CD4-positive, CD25-positive, alpha-beta regulatory T cell (primary cell): ENCODE results near the gene DACH1. TPM values are rescaled to one million over a fixed set of nuclear protein-coding genes. Genes with fewer than 3 reads are reported as not detected.

Source experiments
- ATAC-seq, 2 donors: fragments of 150-1000 bp; cut with Tn5 transposase; one replicate each; pipeline ENCODE4 v1.10.0; 2021; ENCODE audit warnings: low read depth in 2 of 2, moderate number of reproducible peaks in 2 of 2, moderate library complexity in 1 of 2
- DNase-seq, 3 donors: peaks; one replicate each; pipeline versions ENCODE4 v3.0.0 to v3.0.0-alpha.2; 2012 to 2022; ENCODE audit warnings: mixed read lengths in 1 of 3
- H3K27ac ChIP-seq: one replicate; pipeline ENCODE4 v1.7.0; 2013; ENCODE audit warnings: mild to moderate bottlenecking, low read length; ENCODE audit not compliant: insufficient read depth, poor library complexity, severe bottlenecking
- H3K27me3 ChIP-seq: one replicate; pipeline ENCODE4 v1.7.0; 2013; ENCODE audit warnings: low read length; ENCODE audit not compliant: control insufficient read depth, insufficient read depth
- H3K36me3 ChIP-seq: one replicate; pipeline ENCODE4 v1.7.0; 2013; ENCODE audit warnings: mild to moderate bottlenecking, low read length, moderate library complexity; ENCODE audit not compliant: control insufficient read depth, insufficient read depth
- H3K4me1 ChIP-seq: 2 replicates; pipeline ENCODE4 v1.7.0; 2013; ENCODE audit warnings: mild to moderate bottlenecking, low read length; ENCODE audit not compliant: insufficient read depth, control insufficient read depth, poor library complexity, severe bottlenecking
- H3K4me3 ChIP-seq: one replicate; pipeline ENCODE4 v1.7.0; 2013; ENCODE audit warnings: low read depth, mild to moderate bottlenecking, low read length, moderate library complexity
- H3K9me3 ChIP-seq, 2 experiments: 1 replicate in 1 of 2; 2 replicates in 1 of 2; pipeline ENCODE4 v1.7.0; 2013; ENCODE audit warnings: low read length in 2 of 2, mild to moderate bottlenecking in 1 of 2, moderate library complexity in 1 of 2; ENCODE audit not compliant: control insufficient read depth in 2 of 2
- H3K27ac Mint-ChIP-seq, 3 donors: one replicate each; pipeline ENCODE4 v1.8.0; 2020 to 2022; ENCODE audit warnings: mild to moderate bottlenecking in 3 of 3, mixed read lengths in 3 of 3, moderate library complexity in 2 of 3
- H3K27me3 Mint-ChIP-seq: one replicate; pipeline ENCODE4 v1.8.0; 2022; ENCODE audit warnings: mild to moderate bottlenecking, mixed read lengths
- H3K36me3 Mint-ChIP-seq: one replicate; pipeline ENCODE4 v1.8.0; 2020; ENCODE audit warnings: mixed read lengths
- H3K4me1 Mint-ChIP-seq, 4 donors: one replicate each; pipeline ENCODE4 v1.8.0; 2020 to 2022; ENCODE audit warnings: mixed read lengths in 4 of 4, mild to moderate bottlenecking in 1 of 4
- H3K4me3 Mint-ChIP-seq, 4 donors: one replicate each; pipeline ENCODE4 v1.8.0; 2020 to 2022; ENCODE audit warnings: mild to moderate bottlenecking in 4 of 4, mixed read lengths in 4 of 4, moderate library complexity in 3 of 4
- H3K9me3 Mint-ChIP-seq, 7 donors: one replicate each; pipeline ENCODE4 v1.8.0; 2020 to 2022; ENCODE audit warnings: mixed read lengths in 7 of 7, mild to moderate bottlenecking in 3 of 7, moderate library complexity in 2 of 7
- polyA plus RNA-seq, 4 donors: library from polyadenylated mRNA; unstranded; fragments of 300-500 nt; fragmentation: Illumina TruSeq; gene quantifications; one replicate each; pipeline ENCODE4 v1.2.3, GENCODE V29; 2021
- total RNA-seq: library from RNA; stranded (reverse); gene quantifications from one replicate; pipeline ENCODE4 v1.2.3, GENCODE V29; 2022

Gene DACH1
- total and polyA plus RNA-seq, 5 donors from 2014 or later, result 0.47 TPM; not detected in 4

DNA sequence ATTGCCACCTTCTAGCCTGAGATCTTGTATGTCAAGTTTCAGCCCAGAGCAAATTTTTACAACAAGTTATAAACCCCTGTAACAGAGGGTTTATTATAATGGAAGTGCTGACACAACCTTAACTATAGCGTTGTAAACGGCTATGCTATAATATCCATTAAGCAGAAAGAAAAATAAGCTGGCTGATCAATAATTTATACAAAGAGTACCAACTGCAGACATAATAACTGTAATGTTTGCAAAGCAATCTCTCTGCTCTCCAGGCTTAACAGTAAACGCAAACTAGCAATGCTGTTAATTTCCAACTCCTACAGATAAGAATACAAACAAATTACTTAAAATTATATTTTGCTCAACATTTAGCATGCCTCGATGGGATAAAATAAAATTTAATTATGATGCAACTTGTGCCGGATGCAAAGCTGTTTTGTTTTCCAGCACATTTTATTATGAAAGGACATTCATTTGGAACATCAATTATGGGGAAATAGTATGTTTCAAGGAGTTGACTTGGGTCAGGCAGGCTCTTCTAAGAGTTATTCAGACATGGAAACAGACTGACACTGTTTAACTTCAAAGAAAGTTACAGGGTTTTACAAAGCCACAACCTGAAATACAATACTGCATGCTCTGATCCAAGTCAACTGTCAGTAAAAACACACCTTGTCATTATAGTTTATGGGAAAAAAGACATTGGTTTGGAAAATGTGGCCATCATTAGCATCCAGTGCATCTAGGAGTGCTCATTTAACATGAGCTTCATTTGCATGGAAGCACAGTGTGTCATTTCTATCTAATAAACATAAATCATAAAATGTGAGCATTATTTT is 6.6 kb upstream of the DACH1 start:
- Histone ChIP-seq H3K36me3 (no peaks in the 10 kb centered on the region), H3K9me3 (no peaks in the 10 kb centered on the region), H3K27me3 (no peaks in the 10 kb centered on the region), H3K4me3 (no peak overlapping the region), H3K27ac (no peak overlapping the region), H3K4me1 (no peaks in the 10 kb centered on the region)
- peaks cover 13% of the 10 kb centered on the region for H3K27me3 Mint-ChIP-seq
- H3K27ac Mint-ChIP-seq, result no peak overlapping the region
- no peak overlapping the region for H3K4me3 Mint-ChIP-seq
- DNase-seq (no peak), ATAC-seq (no peak)
- H3K4me1 Mint-ChIP-seq, result no peaks in the 10 kb centered on the region
- peaks cover 0 to 4% (median 3%) of the 10 kb centered on the region in 7 donors for H3K9me3 Mint-ChIP-seq
- H3K36me3 Mint-ChIP-seq, result no peaks in the 10 kb centered on the region

DNA sequence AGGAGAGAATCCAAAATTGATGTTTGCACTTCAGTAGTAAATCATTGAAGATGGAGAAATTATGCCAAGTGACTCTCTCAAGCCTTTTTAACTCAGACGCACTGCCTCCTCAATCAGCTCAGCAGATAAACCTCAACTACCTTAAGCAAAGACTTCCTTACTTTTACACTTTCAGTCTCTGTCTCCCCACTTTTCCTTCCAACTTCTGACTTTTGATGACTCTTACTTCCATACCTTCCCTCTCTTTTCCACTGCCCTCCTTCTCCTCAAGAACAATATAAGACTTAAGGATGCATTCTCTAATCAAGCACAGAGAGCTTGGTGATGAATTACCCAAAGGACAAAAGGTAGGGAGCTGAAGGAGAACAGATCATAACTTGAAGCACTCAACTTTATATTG is 4.8 kb upstream of the DACH1 start:
- no peaks in the 10 kb centered on the region for H3K9me3 ChIP-seq
- H3K27me3 Mint-ChIP-seq, result peaks cover 29% of the 10 kb centered on the region
- DNase-seq (no peak), ATAC-seq (no peak)
- H3K36me3 Mint-ChIP-seq, result no peaks in the 10 kb centered on the region
- H3K27ac ChIP-seq, result no peak overlapping the region
- no peak overlapping the region for H3K27ac Mint-ChIP-seq
- peaks cover 0 to 6% (median 3%) of the 10 kb centered on the region in 7 donors for H3K9me3 Mint-ChIP-seq
- no peaks in the 10 kb centered on the region for H3K36me3 ChIP-seq
- peaks cover 0 to 7% (median 1%) of the 10 kb centered on the region in 4 donors for H3K4me1 Mint-ChIP-seq
- H3K27me3 ChIP-seq, result peaks cover 9% of the 10 kb centered on the region
- no peak overlapping the region for H3K4me3 Mint-ChIP-seq
- no peak overlapping the region for H3K4me3 ChIP-seq
- no peaks in the 10 kb centered on the region for H3K4me1 ChIP-seq

DNA sequence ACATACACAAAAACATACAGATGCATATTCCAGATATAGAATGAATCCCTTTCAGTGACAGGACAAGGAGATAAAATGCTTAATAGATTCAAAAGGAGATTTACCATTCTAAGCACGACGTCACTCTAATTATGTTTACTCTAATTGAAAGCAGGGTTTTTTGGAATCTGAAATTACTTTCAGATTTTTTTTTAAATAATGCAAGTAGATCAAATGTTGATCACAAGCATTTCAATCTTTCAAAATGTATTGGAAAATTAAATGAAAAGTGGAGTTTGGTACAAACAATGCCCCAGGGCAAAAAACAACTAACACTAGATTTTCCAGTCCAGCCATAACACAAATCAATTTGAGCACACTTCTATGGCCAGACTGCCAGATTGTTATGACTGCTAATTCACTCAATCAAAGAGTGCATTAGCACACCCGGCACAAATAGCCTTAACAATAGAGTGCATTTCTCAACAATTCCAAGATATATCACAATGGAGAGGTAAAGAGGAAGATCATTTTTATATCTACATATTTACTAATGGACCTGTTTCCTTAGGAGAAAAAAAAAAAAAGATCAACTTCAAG is 4.3 kb upstream of the DACH1 start:
- Histone ChIP-seq H3K27me3 (peaks cover 9% of the 10 kb centered on the region), H3K4me1 (no peaks in the 10 kb centered on the region), H3K36me3 (no peaks in the 10 kb centered on the region), H3K27ac (no peak overlapping the region), H3K9me3 (no peaks in the 10 kb centered on the region), H3K4me3 (no peak overlapping the region)
- Mint-ChIP-seq H3K9me3 (peaks cover 0 to 4% (median 3%) of the 10 kb centered on the region in 7 donors), H3K27me3 (peaks cover 33% of the 10 kb centered on the region), H3K27ac (no peak overlapping the region), H3K4me1 (peaks cover 0 to 7% (median 1%) of the 10 kb centered on the region in 4 donors), H3K4me3 (no peak overlapping the region), H3K36me3 (no peaks in the 10 kb centered on the region)
- no peak for DNase-seq
- ATAC-seq, result no peak

DNA sequence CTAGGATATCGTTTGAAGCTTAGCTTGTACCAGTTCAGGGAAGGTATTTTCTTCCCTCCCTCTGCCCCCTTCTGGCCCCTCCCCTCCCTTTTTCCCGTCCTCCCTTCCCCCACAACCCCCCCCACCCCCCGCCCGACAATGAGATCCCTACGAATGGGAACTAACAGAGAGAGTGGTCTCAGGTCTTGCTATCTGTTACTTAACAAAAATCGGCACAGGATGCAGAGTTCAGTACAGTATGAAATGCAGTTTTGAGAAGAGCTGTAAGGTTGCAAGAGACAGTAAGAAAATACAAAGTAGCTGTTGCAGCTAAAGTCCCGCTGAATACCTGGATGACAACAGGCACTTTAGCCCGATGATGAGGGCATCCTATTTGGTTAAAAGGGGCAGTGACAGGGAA is 3.1 kb upstream of the DACH1 start:
- H3K9me3 Mint-ChIP-seq, result peaks cover 0 to 3% (median 2%) of the 10 kb centered on the region in 7 donors
- Histone ChIP-seq H3K27me3 (peaks cover 9% of the 10 kb centered on the region), H3K36me3 (no peaks in the 10 kb centered on the region), H3K4me3 (no peak overlapping the region), H3K9me3 (no peaks in the 10 kb centered on the region), H3K27ac (no peak overlapping the region), H3K4me1 (peaks cover 5% of the 10 kb centered on the region)
- peaks cover 34% of the 10 kb centered on the region for H3K27me3 Mint-ChIP-seq
- peaks cover 0 to 7% (median 1%) of the 10 kb centered on the region in 4 donors for H3K4me1 Mint-ChIP-seq
- DNase-seq (no peak), ATAC-seq (no peak)
- no peak overlapping the region for H3K27ac Mint-ChIP-seq
- H3K36me3 Mint-ChIP-seq, result no peaks in the 10 kb centered on the region
- H3K4me3 Mint-ChIP-seq, result no peak overlapping the region

DNA sequence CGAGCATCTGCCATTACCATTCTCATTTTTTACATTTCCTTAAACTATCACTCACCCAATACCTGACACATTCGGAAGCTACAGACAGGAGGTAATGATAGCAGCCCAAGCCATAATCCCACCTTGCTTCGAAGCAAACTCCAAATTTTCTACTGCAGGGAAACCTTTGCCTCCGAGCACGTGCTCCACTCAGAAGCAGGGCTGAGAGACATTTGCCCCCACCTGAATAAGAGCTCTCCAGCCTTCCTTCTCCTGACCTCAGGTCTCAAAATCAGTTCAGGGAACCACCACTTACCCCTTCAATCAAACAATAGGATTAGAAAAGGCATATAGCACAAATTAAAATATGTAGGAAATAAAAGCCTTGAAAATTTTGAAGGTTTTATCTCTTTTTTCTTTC is 2.3 kb upstream of the DACH1 start:
- H3K4me1 ChIP-seq, result peaks cover 7% of the 10 kb centered on the region
- H3K4me3 Mint-ChIP-seq, result no peak overlapping the region
- no peaks in the 10 kb centered on the region for H3K36me3 ChIP-seq
- no peaks in the 10 kb centered on the region for H3K9me3 ChIP-seq
- H3K4me1 Mint-ChIP-seq, result peaks cover 0 to 15% (median 3%) of the 10 kb centered on the region in 4 donors
- H3K27me3 Mint-ChIP-seq, result peaks cover 42% of the 10 kb centered on the region
- H3K27ac Mint-ChIP-seq, result no peak overlapping the region
- no peak overlapping the region for H3K27ac ChIP-seq
- H3K27me3 ChIP-seq, result peaks cover 9% of the 10 kb centered on the region
- ATAC-seq, result no peak
- DNase-seq, result no peak
- H3K9me3 Mint-ChIP-seq, result peaks cover 0 to 7% (median 2%) of the 10 kb centered on the region in 7 donors
- no peaks in the 10 kb centered on the region for H3K36me3 Mint-ChIP-seq
- H3K4me3 ChIP-seq, result no peak overlapping the region

DNA sequence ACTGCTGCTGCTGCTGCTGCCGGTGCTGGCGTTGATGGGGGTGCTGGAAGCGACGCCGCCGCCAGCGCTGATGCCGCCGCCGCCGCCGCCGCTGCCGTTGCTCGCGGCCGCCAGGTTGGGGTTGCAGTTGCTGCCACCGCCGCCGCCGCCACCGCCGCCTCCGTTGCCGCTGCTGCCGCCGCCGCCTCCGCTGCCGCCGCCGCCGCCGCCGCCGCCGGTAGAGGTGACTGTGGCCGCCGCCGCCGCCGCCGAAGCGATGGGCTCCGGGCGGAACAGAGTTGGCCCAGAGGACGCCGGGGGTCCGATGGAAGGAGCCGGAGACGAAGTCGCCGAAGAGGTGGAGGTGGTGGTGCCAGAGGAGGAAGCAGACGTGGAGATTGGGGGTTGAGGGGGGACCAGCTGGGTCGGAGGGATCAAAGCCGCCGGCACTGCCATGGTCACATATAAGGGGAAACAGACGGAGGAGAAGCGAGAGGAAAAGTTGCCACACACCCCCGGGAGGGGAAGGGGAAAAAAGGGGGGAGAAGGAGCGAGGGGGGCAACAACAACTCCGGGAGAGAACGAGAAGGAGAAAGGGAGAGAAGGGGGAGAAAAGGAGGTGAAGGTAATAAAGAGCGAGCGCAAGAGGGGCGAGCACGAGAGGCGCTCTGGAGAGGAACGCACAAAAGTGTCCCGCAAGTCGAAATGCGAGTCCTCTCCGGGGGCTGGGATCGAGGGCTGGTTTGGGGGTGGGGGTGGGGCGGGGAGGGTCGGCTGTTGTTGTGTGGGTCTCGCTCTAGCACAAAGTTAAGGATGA is 471 bp downstream of the DACH1 start:
- H3K27me3 Mint-ChIP-seq, result peaks cover 58% of the 10 kb centered on the region
- no peak overlapping the region for H3K4me3 ChIP-seq
- peaks cover 0 to 9% (median 2%) of the 10 kb centered on the region in 7 donors for H3K9me3 Mint-ChIP-seq

DNA sequence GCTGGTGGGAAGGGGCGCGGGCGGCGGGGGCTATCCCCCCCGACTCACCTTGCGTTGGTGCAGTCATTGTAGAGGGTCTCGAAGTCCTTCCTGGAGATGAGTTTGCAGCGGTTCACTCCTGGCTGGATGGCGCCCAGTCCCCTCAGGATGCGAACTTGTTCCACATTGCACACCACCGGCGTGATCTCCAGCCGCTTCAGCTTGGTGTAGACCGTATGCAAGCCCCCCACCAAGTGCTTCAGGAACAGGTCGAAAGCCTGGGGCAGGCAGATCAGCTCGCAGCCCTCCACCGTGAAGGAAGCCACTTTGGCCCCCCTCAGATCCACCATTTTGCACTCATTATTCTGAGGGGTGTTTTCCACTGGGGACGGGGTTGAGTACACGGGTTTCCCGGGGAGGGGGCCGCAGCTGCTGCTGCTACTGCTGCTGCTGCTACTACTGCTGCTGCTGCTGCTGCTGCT is 1.1 kb downstream of the DACH1 start:
- peaks cover 0 to 9% (median 0%) of the 10 kb centered on the region in 7 donors for H3K9me3 Mint-ChIP-seq
- Histone ChIP-seq H3K36me3 (no peaks in the 10 kb centered on the region), H3K4me1 (peaks cover 7% of the 10 kb centered on the region), H3K27me3 (peaks cover 13% of the 10 kb centered on the region), H3K4me3 (no peak overlapping the region), H3K9me3 (no peaks in the 10 kb centered on the region), H3K27ac (no peak overlapping the region)
- DNase-seq, result no peak
- H3K27me3 Mint-ChIP-seq, result peaks cover 60% of the 10 kb centered on the region
- H3K36me3 Mint-ChIP-seq, result no peaks in the 10 kb centered on the region
- H3K4me3 Mint-ChIP-seq, result peak overlapping the region in 2 of 4 donors; percentile 28 to 52
- no peak for ATAC-seq
- H3K4me1 Mint-ChIP-seq, result peaks cover 0 to 18% (median 3%) of the 10 kb centered on the region in 4 donors
- no peak overlapping the region for H3K27ac Mint-ChIP-seq

More for the DNA sequence above, 471 bp downstream of the DACH1 start:
- DNase-seq (peak in 1 of 3 donors; percentile 2), ATAC-seq (no peak)
- H3K27ac ChIP-seq, result no peak overlapping the region
- H3K36me3 ChIP-seq, result no peaks in the 10 kb centered on the region
- H3K4me1 ChIP-seq, result peaks cover 7% of the 10 kb centered on the region
- H3K4me3 Mint-ChIP-seq, result peak overlapping the region in 2 of 4 donors; percentile 59 to 84
- H3K27ac Mint-ChIP-seq, result no peak overlapping the region
- H3K9me3 ChIP-seq, result no peaks in the 10 kb centered on the region
- no peaks in the 10 kb centered on the region for H3K36me3 Mint-ChIP-seq
- peaks cover 0 to 18% (median 3%) of the 10 kb centered on the region in 4 donors for H3K4me1 Mint-ChIP-seq
- H3K27me3 ChIP-seq, result peaks cover 13% of the 10 kb centered on the region
